AG04449 (cell line): ENCODE data around the gene HAUS8.

Experiments
- CTCF ChIA-PET: fragments of 350-600 bp; formaldehyde crosslinking; extraction: SDS; loops from one replicate; lab custom pipeline; 2021; ENCODE audit warnings: antibody characterized with exemption; lab: Yijun Ruan, JAX
- POLR2A ChIA-PET: fragments of 400-600, 350-600 bp; formaldehyde crosslinking; extraction: SDS; loops from one replicate; lab custom pipeline; 2020; ENCODE audit warnings: antibody characterized with exemption, inconsistent platforms; lab: Yijun Ruan, JAX
- DNase-seq: peaks from one replicate; pipeline ENCODE4 v3.0.0-alpha.2; 2010; ENCODE audit warnings: low read depth, low spot score
- H3K4me3 ChIP-seq: 2 replicates; pipeline ENCODE4 v1.5.1; 2011; ENCODE audit warnings: low read depth, mild to moderate bottlenecking, control low read depth, low read length
- TF ChIP-seq, protein P1 (sequence below): IDR thresholded peaks from one replicate; pipeline ENCODE4 v1.5.1; 2011; ENCODE audit warnings: mild to moderate bottlenecking, moderate library complexity, low read length, control low read depth, inconsistent platforms; ENCODE audit not compliant: insufficient read depth; ENCODE audit errors: missing control alignments

Gene HAUS8

DNA sequence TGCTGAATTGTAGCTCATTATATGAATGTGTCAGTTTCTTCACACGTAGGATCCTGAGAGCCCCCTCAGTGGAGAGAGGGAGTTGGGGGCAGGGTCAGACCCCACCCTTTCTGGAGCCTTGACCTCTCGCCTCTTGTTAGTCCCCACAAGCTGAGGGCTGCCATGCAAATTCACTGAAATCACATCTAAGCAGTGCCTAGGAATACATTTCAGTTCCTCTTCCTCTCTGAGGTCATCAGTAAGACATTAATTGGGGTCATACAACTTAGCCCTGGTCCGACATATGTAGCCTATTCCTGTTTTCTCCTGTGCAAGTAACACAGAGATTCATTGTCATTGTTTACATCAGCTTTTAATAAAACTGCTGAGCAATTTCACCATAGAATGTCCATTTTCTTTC lies 30.3 kb upstream of the HAUS8 start:
- H3K4me3 ChIP-seq = no peak overlapping the region
- ChIA-PET CTCF (interaction anchor here (1.1 kb wide), 1 partner anchor 14 kb away, joined by 3 read pairs; no protein-coding TSS in a partner anchor), POLR2A (no interaction called here)
- DNase-seq = no peak
- TF ChIP-seq, protein P1, sequence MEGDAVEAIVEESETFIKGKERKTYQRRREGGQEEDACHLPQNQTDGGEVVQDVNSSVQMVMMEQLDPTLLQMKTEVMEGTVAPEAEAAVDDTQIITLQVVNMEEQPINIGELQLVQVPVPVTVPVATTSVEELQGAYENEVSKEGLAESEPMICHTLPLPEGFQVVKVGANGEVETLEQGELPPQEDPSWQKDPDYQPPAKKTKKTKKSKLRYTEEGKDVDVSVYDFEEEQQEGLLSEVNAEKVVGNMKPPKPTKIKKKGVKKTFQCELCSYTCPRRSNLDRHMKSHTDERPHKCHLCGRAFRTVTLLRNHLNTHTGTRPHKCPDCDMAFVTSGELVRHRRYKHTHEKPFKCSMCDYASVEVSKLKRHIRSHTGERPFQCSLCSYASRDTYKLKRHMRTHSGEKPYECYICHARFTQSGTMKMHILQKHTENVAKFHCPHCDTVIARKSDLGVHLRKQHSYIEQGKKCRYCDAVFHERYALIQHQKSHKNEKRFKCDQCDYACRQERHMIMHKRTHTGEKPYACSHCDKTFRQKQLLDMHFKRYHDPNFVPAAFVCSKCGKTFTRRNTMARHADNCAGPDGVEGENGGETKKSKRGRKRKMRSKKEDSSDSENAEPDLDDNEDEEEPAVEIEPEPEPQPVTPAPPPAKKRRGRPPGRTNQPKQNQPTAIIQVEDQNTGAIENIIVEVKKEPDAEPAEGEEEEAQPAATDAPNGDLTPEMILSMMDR = no peak

DNA sequence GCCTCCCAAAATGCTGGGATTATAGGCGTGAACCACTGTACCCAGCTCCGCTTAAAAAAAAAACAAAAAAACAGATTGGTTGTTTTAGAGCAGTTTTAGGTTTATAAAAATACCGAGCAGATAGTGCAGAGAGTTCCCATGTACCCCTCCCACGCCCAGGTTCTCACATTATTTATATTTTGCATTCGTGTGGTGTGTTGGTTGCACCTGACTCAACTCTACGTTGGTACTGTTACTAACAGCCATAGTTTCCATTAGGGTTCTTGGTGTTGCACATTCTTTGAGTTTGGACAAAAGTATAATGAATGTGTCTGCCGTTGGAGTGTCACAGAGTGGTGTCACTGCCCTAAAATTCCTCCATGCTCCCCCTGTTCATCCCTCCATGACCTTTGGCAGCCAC lies 29.4 kb upstream of the HAUS8 start:
- ChIA-PET CTCF (interaction anchor here (1.1 kb wide), 1 partner anchor 13 kb away, joined by 3 read pairs; no protein-coding TSS in a partner anchor), POLR2A (no interaction called here)
- H3K4me3 ChIP-seq = no peak overlapping the region
- TF ChIP-seq, protein P1 = no peak
- no peak for DNase-seq

- DNase-seq = no peak
- CTCF ChIA-PET = interaction anchor here (0.6 to 1.2 kb wide), 3 partner anchors 9 to 338 kb away, joined by 3 to 5 read pairs (median 3); no protein-coding TSS in a partner anchor
- POLR2A ChIA-PET = no interaction called here
- H3K4me3 ChIP-seq = no peak overlapping the region
- TF ChIP-seq, protein P1 = peak; percentile 58
Observed at GRCh38 chr19:17103177-17103576, 27.9 kb upstream of the HAUS8 start.

- no peak overlapping the region for H3K4me3 ChIP-seq
- ChIA-PET POLR2A (no interaction called here), CTCF (interaction anchor here (0.6 to 1.2 kb wide), 4 partner anchors 8 to 337 kb away, joined by 3 to 5 read pairs (median 3); no protein-coding TSS in a partner anchor)
- no peak for DNase-seq
- TF ChIP-seq, protein P1 = no peak
Observed at GRCh38 chr19:17101686-17102628, 26.7 kb upstream of the HAUS8 start.

DNA sequence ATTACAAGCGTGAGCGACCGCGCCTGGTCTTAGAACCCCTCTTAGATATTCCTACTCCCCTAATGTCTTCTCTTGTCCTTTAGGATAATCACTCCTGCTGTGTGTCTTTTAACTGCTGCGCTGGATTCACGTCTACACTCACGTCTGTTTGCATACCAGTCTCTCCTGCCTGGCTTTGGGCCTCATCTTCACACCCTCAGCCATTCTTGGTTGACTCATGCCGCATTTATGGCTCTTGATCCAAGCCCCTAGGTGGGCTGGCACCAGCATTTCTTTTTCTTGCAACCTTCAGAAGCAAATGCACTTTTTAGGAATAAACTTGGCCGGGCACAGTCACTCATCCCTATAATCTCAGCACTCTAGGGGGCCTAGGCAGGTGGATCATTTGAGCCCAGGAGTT lies 23.1 kb upstream of the HAUS8 start:
- ChIA-PET POLR2A (no interaction called here), CTCF (no interaction called here)
- H3K4me3 ChIP-seq = no peak overlapping the region
- TF ChIP-seq, protein P1 = no peak
- DNase-seq = no peak

DNA sequence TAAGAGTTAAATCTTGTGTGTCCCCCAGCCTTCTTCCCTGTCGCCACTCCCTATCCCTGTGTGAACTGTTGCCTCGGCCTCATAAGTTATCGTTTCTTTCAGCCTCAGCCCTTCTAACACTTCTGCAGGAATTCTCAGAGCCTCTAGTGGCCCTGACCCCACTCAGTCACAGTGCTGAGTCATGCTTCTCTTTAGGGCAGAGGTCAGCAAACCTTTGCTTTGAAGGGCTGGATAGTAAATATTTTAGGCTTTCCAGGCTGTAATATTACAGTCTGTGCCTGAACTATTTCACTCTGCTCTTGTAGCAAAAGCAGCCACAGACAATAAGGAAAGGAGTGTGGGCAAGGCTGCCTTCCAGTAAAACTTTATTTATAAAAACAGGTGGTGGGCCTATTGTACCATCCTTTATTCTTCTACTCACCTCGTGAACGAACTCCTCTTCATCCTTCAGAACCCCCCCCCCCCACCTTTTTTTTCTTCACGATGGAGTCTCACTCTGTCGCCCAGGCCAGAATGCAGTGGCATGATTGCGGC lies 22.4 kb upstream of the HAUS8 start:
- no peak overlapping the region for H3K4me3 ChIP-seq
- ChIA-PET POLR2A (no interaction called here), CTCF (no interaction called here)
- TF ChIP-seq, protein P1 = no peak
- no peak for DNase-seq
